Globus pallidus (tissue), 1 donor: ENCODE data around the gene PARP15.

Experiments used
- DNase-seq: peaks from one replicate; pipeline ENCODE4 v3.0.0-alpha.2; 2015; ENCODE audit warnings: low spot score

Gene PARP15

DNA sequence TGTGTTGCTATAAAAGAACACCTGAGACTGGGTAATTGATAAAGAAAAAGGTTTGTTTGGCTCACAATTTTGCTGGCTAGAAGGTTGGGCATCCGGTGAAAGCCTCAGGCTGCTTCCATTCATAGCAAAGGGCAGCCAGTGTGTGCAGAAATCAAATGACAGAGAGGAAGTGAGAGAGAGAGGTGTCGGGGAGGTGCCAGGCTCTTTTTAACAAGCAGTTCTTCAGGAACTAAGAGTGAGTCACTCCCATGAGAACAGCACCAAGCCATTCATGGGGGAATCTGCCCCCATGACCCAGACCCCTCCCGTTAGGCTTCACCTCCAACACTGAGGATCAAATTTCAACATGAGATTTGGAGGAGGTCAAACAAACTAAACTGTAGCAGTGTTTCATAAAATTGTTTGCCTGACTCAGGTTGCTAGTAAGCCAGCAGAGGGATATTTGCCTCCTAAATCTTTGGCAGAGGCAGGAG, 4.5 kb upstream of the PARP15 start:
- DNase-seq: no peak

DNA sequence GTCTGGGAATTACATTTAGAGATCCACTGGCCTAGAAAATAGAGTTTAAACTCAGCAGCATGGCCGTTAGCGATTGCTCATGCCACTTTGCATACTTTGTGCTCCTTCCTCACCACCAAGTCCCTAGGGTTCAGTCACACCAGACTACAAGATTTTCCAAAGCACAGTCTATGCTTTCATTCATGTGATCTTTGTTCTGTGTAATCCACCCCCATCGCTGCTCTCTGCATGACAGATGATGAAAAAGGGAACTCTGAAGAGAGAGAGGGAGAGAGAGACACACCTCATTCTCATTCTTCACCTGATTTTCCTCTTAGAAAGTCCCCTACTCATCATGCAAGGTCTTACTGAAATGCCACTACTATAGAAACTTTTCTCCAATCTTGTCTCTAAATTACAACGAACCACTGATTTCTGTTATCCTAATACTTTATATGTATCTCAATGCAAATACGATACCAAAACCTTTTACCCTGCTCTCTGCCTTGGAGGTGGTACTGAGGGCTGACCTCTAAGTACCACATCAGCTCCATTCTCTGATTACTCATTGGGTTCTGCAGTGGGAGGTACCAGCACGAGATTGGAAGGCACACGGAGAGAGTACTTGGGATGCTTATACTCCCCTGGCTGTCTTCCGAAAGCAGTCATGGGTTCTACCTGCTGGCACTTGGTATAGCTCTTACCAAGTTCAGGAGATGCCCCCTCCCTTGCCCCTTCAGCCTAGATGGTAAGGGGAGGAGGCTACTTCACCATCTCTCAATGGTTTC, 1.1 kb upstream of the PARP15 start:
- no peak for DNase-seq

DNA sequence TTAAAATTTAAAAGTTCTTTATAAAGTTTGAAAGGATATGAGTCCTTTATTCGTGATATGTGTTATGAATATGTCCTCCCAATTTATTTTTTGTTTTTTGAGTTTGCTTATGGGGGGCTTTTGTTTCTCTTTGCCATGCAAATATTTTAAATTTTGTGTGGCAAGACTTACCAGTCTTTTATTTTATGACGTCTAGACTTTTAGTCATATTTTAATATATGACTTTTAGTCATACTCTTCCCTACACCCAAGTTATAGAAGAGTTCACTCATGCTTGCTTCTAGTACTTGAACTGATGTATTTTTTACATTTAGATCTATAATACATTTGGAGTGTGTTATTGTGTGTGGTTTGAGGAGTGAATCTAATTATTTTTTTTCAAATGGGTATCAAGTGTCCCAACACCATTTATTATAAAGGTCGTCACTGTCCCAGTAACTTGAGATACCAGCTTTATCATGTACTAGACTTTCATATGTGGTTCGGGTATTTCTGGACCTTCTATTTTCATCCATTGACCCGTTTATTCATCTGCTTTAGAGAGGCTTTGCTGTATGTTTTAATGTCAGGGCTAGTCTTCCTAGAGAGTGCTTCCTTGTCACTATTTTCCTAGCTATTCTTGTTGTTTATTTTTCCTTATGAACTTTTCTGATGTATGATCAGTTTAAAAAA, 755 bp downstream of the PARP15 start:
- no peak for DNase-seq

DNA sequence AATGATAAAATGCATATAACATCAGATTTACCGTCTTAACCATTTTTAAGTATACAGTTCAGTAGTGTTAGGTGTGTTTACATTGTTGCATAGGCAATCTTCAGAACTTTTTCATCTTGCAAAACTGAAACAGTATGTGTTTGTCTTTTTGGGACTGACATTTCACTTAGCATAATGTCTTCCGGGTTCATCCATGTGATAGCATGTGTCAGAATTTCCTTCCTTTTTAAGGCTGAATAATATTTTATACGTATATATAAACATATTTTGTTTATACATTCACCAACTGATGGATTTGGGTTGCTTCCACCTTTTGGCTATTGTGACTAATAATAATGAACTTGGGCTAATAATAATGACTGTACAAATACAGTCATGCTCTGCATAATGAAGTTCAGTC, 3.0 kb downstream of the PARP15 start:
- no peak for DNase-seq

DNA sequence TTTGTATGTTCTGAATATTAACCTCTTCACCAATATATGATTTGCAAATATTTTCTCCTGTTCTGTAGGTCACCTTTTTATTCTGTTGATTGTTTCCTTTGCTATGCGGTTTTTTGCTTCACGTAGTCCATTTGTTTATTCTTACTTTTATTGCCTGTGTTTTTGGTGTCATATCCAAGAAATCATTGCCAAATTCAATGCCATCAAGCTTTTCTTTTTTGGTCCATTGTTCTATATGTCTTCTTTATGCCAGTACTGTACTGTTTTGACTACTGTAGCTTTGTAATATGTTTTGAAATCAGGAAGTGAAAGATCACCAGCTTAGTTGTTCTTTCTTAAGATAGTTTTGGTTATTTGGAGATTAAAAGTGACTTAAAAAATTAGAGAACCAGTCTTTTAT, 4.2 kb downstream of the PARP15 start:
- DNase-seq: no peak

DNA sequence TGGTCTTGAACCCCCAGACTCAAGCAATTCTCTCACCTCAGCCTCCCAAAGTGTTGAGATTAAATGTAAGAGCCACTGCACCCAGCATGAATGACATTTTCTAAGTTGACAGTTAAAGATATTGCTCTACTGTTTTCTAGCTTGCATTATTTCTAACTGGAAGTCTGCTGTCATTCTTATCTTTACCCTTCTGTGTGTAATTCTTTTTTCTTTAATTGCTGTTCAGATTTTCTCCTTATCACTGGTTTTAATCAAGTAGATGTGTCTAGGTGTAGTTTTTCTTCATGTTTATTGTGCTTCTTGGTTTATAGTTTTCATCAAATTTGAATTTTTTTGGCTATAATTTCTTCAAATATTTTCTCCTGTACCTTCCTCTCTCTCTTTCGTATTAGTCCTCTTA, 4.9 kb downstream of the PARP15 start:
- no peak for DNase-seq

DNA sequence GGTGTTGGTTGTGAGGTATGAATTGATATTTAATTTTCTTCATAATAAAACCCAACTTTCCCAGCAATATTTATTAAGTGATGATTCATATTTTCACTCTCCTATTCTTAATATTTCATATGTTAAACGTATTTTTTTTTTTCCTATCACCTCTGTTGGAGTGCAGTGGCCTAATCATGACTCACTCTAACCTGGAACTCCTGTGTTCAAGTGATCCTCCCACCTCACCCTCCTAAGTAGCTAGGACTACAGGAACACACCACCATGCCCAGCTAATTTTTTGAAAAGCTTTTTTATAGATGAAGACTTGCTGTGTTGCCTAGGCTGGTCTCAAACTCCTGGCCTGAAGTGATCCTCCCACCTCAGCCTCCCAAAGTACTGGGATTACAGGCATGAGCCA, 8.6 kb downstream of the PARP15 start:
- no peak for DNase-seq

DNA sequence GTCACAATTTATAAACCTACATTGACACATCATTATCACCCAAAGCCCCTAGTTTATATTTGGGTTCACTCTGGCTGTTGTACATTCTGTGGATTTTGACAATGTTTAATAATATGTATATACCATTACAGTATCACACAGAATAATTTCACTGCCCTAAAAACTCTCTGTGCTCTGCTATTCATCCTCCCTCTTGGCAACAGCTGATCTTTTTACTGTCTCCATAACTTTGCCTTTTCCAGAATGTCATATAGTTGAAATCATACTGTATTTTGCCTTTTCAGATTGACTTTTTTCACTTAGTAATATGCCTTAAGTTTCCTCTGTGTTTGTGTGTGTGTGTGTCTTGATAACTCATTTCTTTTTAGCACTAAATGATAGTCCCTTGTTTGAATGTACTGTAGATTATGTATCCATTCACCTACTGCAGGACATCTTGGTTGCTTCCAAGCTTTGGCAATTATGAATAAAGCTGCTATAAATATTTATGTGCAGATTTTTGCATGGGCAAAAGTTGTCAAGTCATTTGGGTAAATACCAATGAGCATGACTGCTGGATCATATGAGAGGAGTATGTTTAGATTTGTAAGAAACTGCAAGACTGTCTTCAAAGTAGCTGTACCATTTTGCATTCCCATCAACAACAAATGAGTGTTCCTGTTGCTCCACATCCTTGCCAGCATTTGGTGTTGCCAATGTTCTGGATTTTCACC, 9.5 kb downstream of the PARP15 start:
- no peak for DNase-seq

DNA sequence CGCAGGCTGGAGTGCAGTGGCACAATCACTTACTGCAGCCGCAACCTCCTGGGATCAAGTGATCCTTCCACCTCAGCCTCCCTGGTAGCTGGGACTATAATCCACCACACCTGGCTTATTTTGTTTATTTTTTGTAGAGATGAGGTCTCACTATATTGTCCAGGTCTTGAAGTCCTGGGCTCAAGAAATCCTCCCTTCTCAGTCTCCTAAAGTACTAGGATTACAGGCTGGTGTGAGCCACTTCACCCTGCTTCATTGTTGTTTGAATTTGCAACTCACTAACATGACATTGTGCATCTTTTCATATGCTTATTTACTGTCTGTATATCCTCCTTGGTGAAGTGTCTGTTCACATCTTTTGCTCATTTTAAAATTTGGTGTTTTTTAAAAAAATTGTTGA, 10.1 kb downstream of the PARP15 start:
- DNase-seq: no peak

DNA sequence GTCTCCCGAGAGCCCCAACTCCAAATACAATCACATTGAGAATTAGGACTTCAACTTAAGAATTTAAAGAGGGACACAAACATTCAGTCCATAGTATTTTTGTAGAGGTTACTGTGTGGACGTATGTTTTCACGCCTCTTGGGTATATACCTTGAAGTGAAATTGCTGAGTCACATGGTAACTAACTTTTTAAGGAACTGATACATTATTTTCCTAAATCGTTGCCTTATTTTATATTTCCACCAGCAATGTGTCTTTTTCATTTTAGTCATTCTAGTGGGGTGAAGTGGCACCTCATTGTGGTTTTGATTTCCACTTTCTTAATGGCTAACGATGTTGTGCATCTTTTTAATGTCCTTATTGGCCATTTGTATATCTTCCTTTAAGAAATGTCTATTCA, 11.8 kb downstream of the PARP15 start:
- DNase-seq: no peak

DNA sequence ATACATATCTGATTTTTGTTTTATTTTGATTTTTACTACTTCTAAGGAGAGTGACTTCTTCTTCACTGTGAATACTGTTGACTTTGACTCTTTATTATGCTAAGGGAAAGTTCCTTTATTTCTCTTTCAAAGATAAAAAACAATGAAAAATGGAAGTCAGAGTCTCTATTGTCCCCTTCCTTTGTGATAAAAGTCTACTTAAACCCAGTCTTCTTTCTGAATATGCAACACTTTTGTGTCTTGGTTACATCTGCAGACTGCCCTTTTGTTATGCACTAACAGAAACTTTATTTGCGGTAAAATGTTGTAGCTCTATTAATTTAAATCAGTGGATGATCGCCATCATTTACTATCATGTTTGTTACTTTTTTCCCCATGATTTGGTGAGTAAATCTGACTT, 13.2 kb downstream of the PARP15 start:
- no peak for DNase-seq

DNA sequence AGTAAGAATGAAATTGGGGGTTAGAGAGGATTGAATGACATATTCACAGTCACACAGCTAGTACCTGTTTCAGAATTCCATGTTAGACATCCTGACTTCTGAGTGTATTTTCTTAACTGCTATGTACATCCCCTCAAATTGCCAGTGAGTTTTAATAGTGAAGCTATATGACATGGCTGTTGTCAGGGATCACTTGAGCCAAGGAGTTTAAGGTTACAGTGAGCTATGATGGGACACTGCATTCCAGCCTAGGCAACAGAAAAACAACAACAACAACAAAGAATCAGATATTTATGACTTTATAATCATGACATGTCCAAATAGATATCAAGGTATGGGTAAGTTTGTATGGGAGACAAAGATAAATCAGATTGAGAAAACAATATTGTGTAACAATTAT, 16.6 kb downstream of the PARP15 start:
- no peak for DNase-seq

DNA sequence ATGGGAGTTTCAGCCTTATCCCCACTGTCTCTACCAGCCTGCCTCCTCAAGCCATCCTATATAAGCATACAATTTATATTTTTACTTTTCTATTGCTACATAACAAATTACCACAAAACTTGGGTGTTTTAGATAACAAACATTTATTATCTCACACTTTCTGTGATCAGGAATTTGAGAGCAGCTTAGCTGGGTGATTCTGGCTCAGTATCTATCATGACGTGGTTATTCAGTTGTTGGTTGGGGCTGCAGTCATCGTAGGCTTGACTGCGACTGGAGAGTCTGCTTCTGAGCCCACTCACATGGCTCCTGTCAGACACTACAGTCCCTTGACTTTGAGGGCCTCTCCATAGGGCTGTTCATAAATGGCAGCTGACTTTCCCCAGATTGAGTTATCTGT, 20.7 kb downstream of the PARP15 start:
- DNase-seq: no peak

DNA sequence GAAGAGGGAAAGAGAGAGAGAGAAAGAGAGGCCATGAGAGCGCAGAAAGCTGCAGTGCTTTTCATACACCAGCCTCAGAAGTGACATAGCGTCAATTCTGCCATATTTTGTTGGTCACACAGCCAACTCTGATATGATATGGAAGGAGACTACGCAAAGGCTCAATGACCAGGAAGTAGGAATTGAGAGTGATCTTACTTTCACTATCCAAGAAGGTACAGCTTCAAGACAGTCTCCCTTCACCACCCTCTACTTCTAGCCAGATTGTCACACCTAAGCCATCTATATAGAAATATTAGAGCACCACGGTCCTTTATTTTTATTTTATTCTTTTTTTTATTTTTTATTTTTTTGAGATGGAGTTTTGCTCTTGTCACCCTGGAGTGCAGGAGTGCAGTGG, 21.1 kb downstream of the PARP15 start:
- no peak for DNase-seq

DNA sequence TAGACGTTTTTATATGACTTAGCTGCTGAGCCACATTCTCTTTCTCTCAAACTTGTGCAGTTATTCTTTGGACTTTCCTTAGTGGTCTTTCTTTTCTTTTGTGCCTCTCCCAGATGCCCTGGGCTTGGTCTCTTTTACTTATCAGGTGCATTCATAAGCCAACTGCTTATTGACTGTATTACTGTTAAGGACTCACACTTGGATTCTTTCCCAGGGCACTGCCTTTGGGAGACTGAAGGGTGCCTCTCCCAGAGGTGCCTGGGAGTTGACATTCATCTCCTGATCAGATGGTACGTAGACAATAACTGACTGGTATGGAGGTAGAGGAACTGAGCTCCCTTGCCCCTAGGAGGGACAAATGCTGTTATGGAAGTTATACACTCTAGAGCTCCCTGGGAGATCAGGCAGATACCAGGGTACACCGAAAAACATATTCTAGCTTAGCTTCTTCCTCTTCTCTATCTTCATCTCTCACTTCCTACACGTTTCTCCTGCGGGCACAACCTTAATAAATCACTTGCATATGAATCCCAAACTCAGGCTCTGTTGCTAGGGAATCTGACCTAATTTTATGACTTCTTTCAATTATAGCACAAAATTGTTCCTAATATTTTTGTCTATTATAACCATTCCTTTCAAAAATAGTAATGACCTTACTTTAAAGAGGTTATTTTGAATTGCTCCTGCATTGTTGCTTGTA, 24.7 kb downstream of the PARP15 start:
- no peak for DNase-seq

DNA sequence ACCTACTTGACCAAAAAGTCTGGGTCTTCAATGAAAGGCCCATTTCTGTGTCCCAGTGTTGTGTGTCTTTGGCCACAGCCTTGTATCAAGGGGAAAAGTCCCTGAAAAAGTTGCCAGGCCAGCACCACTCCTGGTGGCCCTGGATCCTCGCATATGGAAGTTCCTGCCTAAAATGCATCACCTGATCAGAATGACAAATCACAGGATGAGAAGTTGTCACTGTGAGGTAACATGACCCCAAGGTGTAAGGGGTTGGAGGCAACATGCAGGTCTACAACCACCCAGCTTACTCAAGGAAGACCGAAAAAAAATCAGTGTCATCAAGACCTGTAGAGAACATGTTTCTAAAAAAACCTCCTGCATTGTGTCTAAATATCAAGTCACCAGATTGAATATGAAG, 25.6 kb downstream of the PARP15 start:
- no peak for DNase-seq

DNA sequence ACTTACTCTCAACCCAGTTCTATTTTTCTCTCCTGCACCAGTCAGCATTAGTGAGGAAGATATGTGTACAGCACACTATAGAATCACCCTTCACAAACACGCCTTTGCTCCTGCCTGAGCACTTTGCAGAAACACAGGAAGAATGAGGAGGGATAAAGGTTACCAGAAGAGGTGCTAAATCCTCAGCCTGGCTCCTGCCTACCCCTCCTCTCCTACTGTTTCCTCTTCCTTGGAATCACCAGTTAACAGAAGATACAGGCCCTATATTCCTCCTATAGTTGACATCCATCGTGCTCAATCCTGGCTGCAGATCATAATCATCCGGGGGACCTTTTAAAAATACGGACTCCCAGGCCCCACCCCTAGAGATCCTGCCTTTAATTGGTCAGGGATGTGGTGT, 28.9 kb downstream of the PARP15 start:
- no peak for DNase-seq

DNA sequence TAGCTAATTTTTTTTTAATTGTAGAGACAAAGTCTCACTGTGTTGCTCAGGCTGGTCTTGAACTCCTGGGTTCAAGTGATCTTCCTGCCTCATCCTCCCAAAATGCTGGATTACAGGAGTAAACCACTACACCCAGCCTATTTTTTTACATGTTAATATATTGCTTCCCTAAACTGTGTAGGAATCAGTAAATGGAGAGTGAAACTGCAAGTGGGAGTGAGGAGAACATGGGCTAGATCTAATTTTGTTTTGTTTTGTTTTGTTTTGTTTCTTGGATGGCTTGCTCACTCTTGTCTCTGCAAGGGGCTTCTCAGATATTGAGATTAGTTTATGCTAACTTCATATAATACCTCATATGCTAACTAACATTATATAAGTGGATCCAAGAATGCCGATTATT, 31.5 kb downstream of the PARP15 start:
- no peak for DNase-seq

DNA sequence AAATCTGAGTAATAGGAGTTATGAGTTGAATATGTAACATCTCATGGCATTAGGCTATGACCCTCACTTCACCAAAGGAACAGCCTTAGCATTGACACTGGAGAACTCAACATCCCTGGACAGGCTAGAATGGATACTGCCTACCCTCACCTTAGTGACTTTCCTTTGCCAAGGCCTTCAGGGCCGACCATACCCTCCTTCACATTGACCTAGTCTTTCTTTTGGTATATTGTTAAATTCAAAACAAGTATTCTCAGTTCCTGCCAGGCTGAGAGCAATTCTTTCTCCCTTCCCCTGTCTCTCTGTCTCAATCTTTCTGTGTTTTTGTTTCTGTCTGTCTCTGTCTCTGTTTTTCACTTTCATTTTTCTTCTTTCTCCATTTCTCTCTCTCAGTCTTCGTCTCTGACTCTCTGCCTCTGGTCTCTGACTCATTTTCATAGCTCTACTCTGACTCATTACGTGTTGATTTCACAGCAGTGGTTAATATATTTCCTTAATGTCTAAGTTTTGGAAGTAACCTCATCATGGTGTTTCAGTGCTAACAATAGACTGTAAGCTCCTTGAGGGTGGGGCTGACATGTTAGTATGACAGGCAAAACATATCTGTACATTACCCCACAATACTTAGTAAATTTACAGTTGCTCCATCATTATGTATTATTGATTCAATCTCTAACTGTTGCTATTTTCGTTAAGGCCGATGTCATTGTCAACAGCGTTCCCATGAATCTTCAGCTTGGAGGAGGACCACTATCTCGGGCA, 32.5 kb downstream of the PARP15 start:
- no peak for DNase-seq

DNA sequence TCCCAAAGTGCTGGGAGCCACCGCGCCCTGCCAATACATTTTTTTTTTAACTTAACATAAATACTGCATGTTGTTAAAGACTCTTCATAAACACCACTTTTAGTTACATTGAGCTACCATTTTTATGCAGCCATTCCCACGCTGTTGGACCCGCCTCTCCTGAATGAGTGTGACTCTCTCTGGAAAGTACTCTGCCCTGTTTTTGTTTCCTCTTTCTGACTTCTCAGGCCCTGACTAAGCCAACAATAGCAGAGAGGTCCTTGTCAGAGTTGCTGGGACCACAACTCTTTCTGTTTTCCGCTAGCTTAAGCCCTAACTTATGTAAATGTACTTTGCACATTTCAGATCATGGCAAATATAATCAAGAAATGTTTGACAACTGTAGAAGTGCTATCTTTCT, 35.2 kb downstream of the PARP15 start:
- no peak for DNase-seq

DNA sequence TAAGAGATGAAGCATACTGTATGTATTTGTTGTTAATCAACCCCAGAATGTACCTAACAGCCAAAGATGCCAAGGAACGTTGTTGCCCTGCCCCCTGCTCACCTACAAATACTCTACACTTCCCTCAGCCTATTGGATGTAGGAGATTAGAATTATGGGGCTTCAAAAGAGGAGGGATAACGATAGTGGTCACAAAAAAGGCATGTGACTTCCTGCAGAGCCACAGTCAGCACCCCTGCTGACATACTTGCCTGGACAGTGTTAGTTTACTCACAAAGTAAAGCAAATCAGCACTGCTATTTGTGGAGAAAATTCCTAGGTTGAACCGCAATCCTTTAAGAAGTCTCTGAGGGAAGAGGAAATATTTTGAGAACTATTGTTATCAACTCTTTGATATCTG, 37.9 kb downstream of the PARP15 start:
- no peak for DNase-seq

DNA sequence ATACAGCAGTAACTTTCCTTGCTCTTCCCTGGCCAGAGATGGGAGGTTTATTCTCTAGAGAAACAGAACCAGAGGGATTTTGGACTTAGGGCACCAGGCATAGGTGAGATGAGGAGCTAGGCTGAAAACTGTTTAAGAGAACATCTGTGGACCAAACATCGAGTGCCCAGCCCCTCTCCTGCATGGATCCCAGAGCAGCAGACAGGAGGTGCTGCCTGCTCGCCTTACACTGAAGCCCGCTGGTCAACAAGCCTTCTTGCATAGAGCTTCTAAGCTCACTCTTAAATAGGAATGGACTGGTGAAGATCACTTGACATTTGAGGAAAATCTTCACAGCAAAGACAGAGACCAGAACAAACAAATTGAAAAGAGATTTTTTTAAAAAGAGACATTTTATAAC, 41.2 kb downstream of the PARP15 start:
- DNase-seq: no peak
